Motor neuron (in vitro differentiated cells): Measurements from ENCODE around the gene NEK11. TPM values are rescaled to one million over a fixed set of nuclear protein-coding genes. Genes with fewer than 3 reads are reported as not detected.
A peak's percentile ranks its signal among the peaks of the same experiment; 100 is the strongest.
"Not testable (repeated sequence)": the region's sequence is repeated elsewhere in the genome, so short reads cannot be mapped to it uniquely, and the experiment has no call there.

ENCODE experiments used
- ATAC-seq, 8 experiments: fragments of 200-7000 bp; cut with Tn5 transposase; replicated peaks in 6 of 8; 2 replicates each; pipeline ENCODE4 v1.8.0; 2021; ENCODE audit warnings: mild to moderate bottlenecking in 8 of 8, moderate library complexity in 8 of 8
- H3K27ac ChIP-seq, 2 donors: fragments of 250-450 bp; sonication (Bioruptor Pico); 2 replicates each; pipeline ENCODE4 v1.9.0; 2021; ENCODE audit warnings: antibody characterized with exemption in 2 of 2, mild to moderate bottlenecking in 2 of 2, moderate library complexity in 1 of 2
- H3K4me1 ChIP-seq, 2 donors: fragments of 250-450 bp; sonication (Bioruptor Pico); replicated peaks in 1 of 2; 2 replicates each; pipeline ENCODE4 v1.6.1; 2021; ENCODE audit warnings: antibody characterized with exemption in 2 of 2, mild to moderate bottlenecking in 2 of 2, moderate library complexity in 1 of 2
- H3K4me3 ChIP-seq, 5 donors: fragments of 250-450 bp; sonication (Bioruptor Pico); 2 replicates each; pipeline ENCODE4 v1.9.0; 2021; ENCODE audit warnings: antibody characterized with exemption in 5 of 5, mild to moderate bottlenecking in 5 of 5, moderate library complexity in 4 of 5
- WGBS, 10 experiments: fragments of 450-650 bp; shearing (Covaris generic); methylation state at CpG; one replicate each; pipeline ENCODE4 v1.0.0; 2022; 5-methylcytosine and 5-hydroxymethylcytosine counted together
- in situ Hi-C, 9 experiments: fragments of 400-800 bp; cut with MboI; loops; one replicate each; pipeline ENCODE4 v1.15.0; 2021; ENCODE audit warnings: low sequenced_read_pairs in 9 of 9, low pct_unique_long_range_greater_than_20kb in 2 of 9; ENCODE audit not compliant: unreplicated experiment in 9 of 9
- total RNA-seq, 8 experiments: library from RNA; unstranded; fragments of 300-600 nt; gene quantifications; 2 replicates each; pipeline versions ENCODE4 v1.2.3 to v1.2.4, GENCODE V29; 2022

The NEK11 gene
- total RNA-seq, 8 experiments from 2014 or later, result 1.1 to 10.3 (median 3.4) TPM

DNA sequence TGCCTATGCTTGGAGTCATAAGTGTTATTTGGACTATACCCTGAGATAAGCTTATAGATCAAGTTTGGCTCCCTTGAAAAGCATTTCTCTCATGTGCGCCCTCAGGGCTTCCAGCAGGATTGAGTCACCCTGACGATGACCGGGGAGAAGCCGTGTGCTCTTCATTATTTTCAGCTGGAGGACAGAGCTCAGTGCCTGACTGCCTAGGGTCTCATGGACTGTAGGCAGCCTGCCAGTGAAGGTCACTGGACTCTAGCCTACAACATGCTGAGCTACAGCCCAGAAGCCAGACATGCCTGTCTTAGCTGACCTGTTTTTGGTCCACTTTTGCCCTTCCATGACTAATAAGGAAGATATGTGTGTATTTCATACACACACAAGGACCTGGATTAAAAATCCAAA, 323.3 kb downstream of the NEK11 start:
- Histone ChIP-seq H3K4me1 (peaks cover 0 to 5% of the 10 kb centered on the region in 2 donors), H3K27ac (no peak overlapping the region), H3K4me3 (no peak overlapping the region)
- peak in 3 of 8 experiments; percentile 22 to 98 (median 90) for ATAC-seq
- 7 to 100% (median 48%) methylated on average over 3 to 4 of the region's 4 CpGs; no CpG with 5 or more reads in 6 of the 10 experiments for WGBS, 10 experiments
- in situ Hi-C loops, result no loop called here

DNA sequence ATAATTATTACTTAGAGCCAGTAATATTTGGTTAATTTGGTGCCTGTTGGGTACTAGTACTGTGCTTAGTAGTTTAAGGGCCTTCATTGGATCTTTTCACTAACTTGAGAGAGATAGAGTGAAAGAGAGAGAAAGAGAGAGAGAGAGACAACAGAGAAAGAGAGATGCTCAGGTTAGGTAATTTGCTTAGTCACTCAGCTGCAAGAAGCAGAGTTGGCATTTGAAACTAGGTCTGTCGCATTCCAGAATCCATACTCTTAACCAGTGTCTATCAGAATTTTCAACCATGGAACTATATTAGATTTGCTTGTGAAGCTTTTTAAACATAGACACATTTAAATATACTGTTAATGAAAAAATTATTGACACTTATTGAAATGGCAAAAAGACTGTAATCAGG, 323.8 kb downstream of the NEK11 start:
- no peak overlapping the region for H3K27ac ChIP-seq
- no peak for ATAC-seq
- peaks cover 0 to 5% of the 10 kb centered on the region in 2 donors for H3K4me1 ChIP-seq
- in situ Hi-C loops, result no loop called here
- H3K4me3 ChIP-seq, result no peak overlapping the region
- WGBS, 10 experiments, result 38 to 100% (median 100%) methylated on average over 1 of the region's 1 CpG; no CpG with 5 or more reads in 2 of the 10 experiments

DNA sequence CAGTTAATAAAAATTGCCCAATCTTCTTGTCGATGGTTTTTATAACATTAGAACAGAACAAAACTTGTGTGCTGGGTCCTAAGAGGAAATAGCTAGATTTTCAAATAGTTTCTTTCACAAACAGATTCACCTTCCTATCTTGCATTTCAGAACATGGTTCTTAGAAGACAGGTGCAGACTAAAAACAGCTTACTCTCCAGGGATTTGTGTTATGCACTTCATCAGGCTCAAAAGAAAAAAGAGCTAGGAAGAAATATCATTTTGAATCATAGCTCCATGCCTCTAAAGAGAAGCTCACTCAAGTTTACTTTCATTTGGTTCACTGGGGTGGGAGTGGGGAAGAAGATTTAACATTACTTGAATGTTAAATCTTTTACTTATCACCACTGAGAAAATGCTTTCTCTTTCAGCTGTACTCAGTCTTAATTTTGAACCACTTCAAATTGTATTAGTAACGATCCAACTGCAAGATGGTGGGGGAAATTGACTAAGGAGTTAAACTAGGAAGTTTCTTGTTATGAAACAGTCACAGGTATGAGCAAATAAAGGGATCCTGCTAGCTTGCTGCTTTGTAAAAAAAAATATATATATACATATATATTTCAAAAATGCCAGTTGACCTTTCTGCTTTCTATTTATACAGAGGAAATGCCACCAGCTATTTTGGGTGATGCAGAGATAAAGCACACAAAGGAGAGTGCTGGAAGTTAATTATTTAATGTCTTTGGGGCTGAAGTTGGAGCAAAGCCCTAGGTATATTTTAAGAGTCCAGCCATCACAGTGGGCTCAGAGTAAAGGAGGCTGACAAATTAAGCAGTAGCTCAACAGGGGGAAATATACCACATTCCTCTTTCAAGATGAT, 326.6 kb downstream of the NEK11 start:
- Histone ChIP-seq H3K4me3 (no peak overlapping the region), H3K4me1 (peaks cover 0 to 5% of the 10 kb centered on the region in 2 donors), H3K27ac (no peak overlapping the region)
- in situ Hi-C loops, result no loop called here
- 40 to 87% (median 72%) methylated on average over 1 to 2 of the region's 2 CpGs; no CpG with 5 or more reads in 1 of the 10 experiments for WGBS, 10 experiments
- no peak for ATAC-seq

DNA sequence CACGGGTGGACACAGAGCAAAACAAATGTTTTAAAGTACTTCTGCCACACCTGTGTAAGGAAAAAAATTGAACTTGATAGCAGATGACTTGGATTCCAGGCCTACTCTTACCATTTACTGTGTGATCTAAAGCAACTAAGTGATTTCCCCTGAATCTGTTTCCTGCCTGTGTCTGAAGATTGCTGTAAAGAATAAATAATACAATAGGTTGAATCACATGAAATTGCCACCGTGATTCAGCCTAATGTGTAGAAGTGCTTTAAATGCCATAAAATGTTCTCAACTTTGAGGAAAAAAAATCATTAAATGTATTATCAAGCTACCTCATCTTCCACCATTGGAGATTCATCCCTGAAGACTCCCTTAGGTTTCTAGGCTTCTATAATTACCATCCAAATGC, 327.3 kb downstream of the NEK11 start:
- H3K4me1 ChIP-seq, result peaks cover 0 to 5% of the 10 kb centered on the region in 2 donors
- no peak overlapping the region for H3K27ac ChIP-seq
- 17 to 100% (median 76%) methylated on average over 1 to 2 of the region's 2 CpGs for WGBS, 10 experiments
- no peak for ATAC-seq
- in situ Hi-C loops, result no loop called here
- no peak overlapping the region for H3K4me3 ChIP-seq

DNA sequence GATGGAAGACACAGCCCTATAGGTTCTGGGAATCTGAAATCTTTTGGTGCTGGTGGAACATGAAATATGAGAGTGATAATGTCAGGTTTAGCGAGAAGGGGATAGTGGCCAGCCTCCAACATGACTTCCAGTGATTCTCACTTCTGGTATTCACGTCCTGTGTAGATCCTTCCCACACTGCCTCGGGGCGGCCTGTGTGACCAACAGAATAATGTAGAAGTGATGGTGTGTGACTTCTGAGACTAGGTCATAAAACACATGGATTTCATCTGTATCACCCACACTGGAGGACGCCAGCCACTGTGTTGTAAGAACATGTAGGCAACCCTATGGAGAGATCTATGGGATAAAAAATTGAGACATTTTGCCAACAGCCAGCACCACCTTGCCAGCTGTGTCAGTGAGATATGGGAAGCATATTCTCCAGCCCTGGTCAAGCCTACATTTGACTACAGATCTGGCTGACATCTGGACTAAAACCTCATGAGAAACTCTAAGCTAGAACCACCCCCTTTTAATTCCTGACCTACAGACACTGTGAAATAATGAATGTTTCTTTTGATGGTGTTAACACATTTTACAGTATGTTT, 329.4 kb downstream of the NEK11 start:
- peak in 1 of 8 experiments; percentile 22 for ATAC-seq
- in situ Hi-C loops, result no loop called here

DNA sequence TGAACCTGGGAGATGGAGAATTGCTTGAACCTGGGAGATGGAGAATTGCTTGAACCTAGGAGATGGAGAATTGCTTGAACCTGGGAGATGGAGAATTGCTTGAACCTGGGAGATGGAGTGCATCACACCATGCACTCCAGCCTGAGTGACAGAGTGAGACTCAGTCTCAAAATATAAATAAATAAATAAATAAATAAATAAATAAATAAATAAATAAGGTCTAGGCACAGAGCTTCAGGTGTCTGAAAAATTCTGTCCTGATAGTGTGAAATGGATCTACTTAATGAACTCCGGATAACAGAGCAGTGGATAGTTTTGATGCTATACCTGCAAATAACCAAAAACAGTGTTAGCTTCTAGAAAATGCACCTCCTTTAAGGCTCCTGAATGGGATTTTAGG, 330.6 kb downstream of the NEK11 start:
- no peak overlapping the region for H3K27ac ChIP-seq
- no peak overlapping the region for H3K4me3 ChIP-seq
- ATAC-seq, result no peak
- peaks cover 0 to 5% of the 10 kb centered on the region in 2 donors for H3K4me1 ChIP-seq
- in situ Hi-C loops, result no loop called here
- WGBS, 10 experiments, result 67 to 100% (median 100%) methylated on average over 1 of the region's 1 CpG; no CpG with 5 or more reads in 3 of the 10 experiments

More for the DNA sequence above, 329.4 kb downstream of the NEK11 start:
- WGBS, 10 experiments, result 31 to 95% (median 88%) methylated on average over 1 to 5 of the region's 5 CpGs; no CpG with 5 or more reads in 4 of the 10 experiments
- Histone ChIP-seq H3K4me3 (no peak overlapping the region), H3K4me1 (peaks cover 0 to 5% of the 10 kb centered on the region in 2 donors), H3K27ac (no peak overlapping the region)

DNA sequence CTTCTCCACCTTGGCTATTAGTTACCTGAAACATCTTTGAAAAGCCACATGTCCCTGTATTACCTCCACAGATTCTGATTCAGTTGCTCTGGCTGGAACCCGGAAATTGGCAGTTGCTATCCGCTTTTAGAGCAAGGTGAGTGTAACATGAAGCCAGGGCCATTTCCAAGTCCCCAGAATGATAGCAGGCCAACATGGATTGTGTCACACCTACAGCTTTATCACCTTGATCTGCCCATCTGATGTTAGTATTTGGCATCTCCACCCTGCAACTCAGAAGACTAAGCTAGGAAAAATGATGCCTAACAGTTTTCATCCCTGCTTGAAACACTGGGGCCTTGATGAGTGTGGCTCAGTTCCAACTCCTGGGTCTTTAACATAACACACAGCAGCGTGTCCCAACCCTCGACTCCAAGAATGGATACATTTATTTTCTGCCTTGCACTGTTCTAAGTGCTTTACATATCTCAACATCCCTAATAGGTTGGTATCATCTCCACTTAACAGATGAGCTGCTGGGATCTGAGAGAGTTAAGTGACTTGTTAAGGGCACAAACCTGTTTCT, 333.6 kb downstream of the NEK11 start:
- Histone ChIP-seq H3K4me3 (no peak overlapping the region), H3K27ac (no peak overlapping the region), H3K4me1 (no peaks in the 10 kb centered on the region)
- in situ Hi-C loops, result no loop called here
- no peak for ATAC-seq
- 40 to 100% (median 90%) methylated on average over 1 to 3 of the region's 4 CpGs; no CpG with 5 or more reads in 3 of the 10 experiments for whole genome bisulfite sequencing, 10 experiments

DNA sequence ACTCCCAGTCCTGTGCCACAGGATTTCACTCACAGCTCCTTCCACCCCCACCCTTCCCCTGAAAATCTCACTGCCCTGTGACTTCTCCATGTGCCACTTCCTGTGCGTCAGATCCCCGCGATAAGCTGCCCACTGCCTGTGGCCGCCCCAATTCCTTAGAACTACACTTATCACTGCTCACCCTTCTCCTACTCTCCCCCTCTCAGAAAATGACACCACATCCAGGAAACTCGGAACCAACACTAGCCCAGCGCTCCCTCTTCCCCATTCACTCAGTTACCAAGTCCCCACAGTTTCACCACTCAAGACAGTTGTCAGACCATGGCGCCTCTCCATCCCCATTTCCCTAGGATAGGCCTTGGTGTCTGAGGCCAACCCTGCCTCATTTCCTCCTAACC, 334.4 kb downstream of the NEK11 start:
- H3K4me3 ChIP-seq, in situ Hi-C loops, H3K4me1 ChIP-seq, H3K27ac ChIP-seq, ATAC-seq: not testable (repeated sequence)
- 100% methylated on average over 1 to 2 of the region's 7 CpGs; no CpG with 5 or more reads in 8 of the 10 experiments for WGBS, 10 experiments

DNA sequence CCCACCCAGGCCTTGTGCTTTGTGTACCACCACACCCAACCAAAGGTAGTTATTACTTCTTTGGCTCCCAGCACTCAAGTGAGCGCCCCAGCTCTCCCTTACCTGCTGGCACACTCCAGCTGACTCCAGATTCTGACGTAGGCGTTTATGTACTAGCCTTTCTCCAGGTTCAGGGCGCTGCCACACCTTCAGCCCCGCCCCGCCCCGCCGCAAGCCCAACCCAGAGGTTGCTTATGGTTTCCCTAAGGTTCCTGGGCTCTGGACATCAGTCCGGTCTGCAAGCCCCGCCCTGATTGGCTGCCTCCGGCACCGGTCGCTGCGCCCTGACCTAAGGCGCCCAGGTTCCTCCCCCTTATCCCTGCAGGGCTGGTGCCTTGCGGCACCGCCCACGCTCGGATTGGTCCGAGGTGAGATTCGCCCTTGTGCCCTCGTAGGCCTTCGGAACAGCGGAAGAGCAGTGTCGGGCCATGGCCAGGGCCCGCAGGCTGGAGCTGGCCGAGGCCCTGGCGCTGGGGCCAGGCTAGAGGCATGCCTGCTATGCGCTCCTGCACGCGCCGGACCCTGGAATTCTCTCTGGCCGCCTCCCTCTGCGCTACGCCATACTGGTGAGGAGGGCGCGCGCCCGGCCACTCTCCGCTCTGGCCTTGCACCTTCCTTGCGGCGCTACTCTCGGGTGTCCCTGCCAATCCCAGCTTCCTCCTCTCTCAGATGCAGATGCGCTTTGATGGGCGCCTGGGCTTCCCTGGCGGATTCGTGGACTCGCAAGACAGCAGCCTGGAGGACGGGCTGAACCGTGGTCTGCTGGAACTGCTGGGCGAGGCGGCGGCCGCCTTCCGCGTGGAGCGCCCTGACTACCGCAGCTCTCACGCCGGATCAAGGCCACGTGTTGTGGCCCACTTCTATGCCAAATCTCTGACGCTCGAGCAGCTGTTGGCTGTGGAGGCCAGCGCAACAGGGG, 335.1 kb downstream of the NEK11 start:
- H3K4me1 ChIP-seq, result no peaks in the 10 kb centered on the region
- in situ Hi-C loops, result no loop called here
- no peak overlapping the region for H3K27ac ChIP-seq
- 0 to 65% (median 40%) methylated on average over 2 to 31 of the region's 64 CpGs; no CpG with 5 or more reads in 3 of the 10 experiments for WGBS, 10 experiments
- no peak overlapping the region for H3K4me3 ChIP-seq
- ATAC-seq, result peak in 6 of 8 experiments; percentile 21 to 91 (median 58)

DNA sequence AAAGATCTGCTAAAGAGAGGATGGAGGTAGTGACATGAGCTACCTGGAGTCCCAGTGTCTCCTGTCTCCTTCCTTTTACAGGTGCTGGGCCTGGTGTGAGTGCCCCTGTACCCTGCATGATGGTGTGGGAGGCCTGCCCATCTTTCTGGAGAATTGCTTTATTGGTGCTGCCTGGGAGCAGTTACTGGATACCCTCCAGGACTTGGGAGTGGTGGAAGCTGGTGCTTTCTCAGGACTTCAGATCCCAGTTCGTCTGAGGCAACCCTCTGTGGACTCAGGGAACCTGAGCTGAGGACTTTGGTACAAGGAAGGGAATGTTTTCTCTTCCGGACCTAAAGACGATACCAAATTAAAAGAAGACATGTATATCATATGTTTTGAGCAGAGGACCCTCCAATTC, 336.6 kb downstream of the NEK11 start:
- WGBS, 10 experiments, result 76 to 89% (median 83%) methylated on average over 2 to 3 of the region's 3 CpGs; no CpG with 5 or more reads in 6 of the 10 experiments
- ATAC-seq, result no peak
- no peak overlapping the region for H3K4me3 ChIP-seq
- in situ Hi-C loops, result no loop called here
- no peaks in the 10 kb centered on the region for H3K4me1 ChIP-seq
- no peak overlapping the region for H3K27ac ChIP-seq

DNA sequence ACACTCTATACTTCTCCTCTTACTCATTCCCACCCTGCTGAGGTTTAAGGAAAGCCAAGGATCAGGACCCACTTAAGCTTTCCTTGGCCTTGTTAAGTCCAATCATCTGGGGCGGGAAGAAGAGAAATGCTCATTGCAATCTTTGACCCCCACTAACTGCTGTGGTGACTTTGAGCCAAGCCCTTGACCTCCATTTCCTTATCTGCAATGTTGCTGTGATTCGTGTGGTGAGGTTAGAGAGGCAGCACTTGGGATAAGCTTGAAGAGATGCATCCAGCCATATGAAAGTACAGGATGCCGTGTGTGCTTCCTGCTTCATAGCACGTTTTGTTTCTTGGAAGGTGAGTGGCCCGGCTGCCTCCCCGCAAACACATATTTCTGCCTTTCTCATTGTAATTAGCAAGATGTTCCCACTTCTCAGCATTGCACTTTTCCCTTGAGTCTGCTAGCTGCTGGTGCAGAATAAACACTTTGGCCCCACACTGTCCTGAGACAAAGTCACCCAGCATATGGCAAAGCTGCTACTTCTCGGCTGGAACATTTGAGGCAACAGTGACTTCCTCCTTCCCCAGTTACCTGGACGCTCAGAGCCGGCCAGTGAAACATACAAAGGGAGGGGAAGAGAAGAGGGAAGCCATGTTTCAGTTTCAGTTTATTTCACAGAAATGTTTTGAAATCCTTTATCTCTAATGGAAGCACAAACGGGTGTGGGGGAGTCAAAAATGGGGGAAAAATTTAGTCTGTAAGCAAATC, 344.4 kb downstream of the NEK11 start:
- in situ Hi-C loops, result no loop called here
- Histone ChIP-seq H3K4me1 (no peaks in the 10 kb centered on the region), H3K27ac (no peak overlapping the region), H3K4me3 (no peak overlapping the region)
- ATAC-seq, result no peak
- 69 to 100% (median 87%) methylated on average over 1 to 9 of the region's 10 CpGs for WGBS, 10 experiments

DNA sequence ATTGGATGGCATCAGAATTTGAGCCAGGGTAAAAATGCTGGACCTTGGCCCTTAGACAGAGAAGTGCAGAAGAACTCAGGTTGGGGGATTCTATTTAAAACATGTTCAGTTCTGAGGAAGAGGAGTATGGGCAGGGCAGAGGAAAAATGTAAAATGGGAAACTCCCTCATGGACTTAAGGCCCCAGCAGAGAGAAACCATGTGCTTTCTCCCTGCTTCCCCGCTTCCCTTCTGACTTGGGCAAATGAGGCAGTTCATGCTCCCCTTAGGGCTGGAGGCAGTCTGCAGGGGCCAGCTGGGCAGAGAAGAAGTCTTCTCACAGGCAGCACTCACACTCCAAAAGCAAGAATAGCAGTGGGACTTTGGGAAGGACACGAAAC, 345.0 kb downstream of the NEK11 start:
- ATAC-seq, result peak in 1 of 8 experiments; percentile 55
- no peaks in the 10 kb centered on the region for H3K4me1 ChIP-seq
- in situ Hi-C loops, result no loop called here
- H3K4me3 ChIP-seq, result no peak overlapping the region
- 83 to 100% (median 96%) methylated on average over 1 to 2 of the region's 2 CpGs; no CpG with 5 or more reads in 6 of the 10 experiments for WGBS, 10 experiments
- H3K27ac ChIP-seq, result no peak overlapping the region
